ENCODE data around the gene HTR2C.
"Not testable (repeated sequence)": the region's sequence is repeated elsewhere in the genome, so short reads cannot be mapped to it uniquely, and the experiment has no call there.

Gene HTR2C

GRCh38 chrX:114797494-114797893 lies 213.6 kb downstream of the HTR2C start:
- no peaks in the 10 kb centered on the region for H3K36me3 ChIP-seq (replicated peaks)
- no peak overlapping the region for H3K4me3 ChIP-seq
- in situ Hi-C loops (cut with MboI; ENCODE audit: low sequenced_read_pairs): no loop called here
- no peaks in the 10 kb centered on the region for H3K27me3 ChIP-seq (ENCODE audit: low read depth)
- H3K4me1 ChIP-seq: no peaks in the 10 kb centered on the region
- DNase-seq (ENCODE audit: low spot score in 2 of 2): no peak
- H3K9me3 ChIP-seq: no peaks in the 10 kb centered on the region

- Histone ChIP-seq H3K4me3 (no peak overlapping the region), H3K4me1 (no peaks in the 10 kb centered on the region), H3K9me3 (no peaks in the 10 kb centered on the region), H3K27me3 (ENCODE audit: low read depth) (no peaks in the 10 kb centered on the region), H3K36me3 (replicated peaks) (no peaks in the 10 kb centered on the region)
- in situ Hi-C loops (cut with MboI; ENCODE audit: low sequenced_read_pairs): no loop called here
- DNase-seq (ENCODE audit: low spot score in 2 of 2): no peak
These were observed 215.0 kb downstream of the HTR2C start for GRCh38 chrX:114798907-114799306.

- Histone ChIP-seq H3K27me3 (ENCODE audit: low read depth) (no peaks in the 10 kb centered on the region), H3K9me3 (no peaks in the 10 kb centered on the region), H3K36me3 (replicated peaks) (no peaks in the 10 kb centered on the region), H3K4me1 (no peaks in the 10 kb centered on the region), H3K4me3 (no peak overlapping the region)
- no peak for DNase-seq (ENCODE audit: low spot score in 2 of 2)
- in situ Hi-C loops (cut with MboI; ENCODE audit: low sequenced_read_pairs): no loop called here
These were observed 216.8 kb downstream of the HTR2C start for GRCh38 chrX:114800719-114801118.

- in situ Hi-C loops (cut with MboI; ENCODE audit: low sequenced_read_pairs): no loop called here
- Histone ChIP-seq H3K4me1 (no peaks in the 10 kb centered on the region), H3K27me3 (ENCODE audit: low read depth) (no peaks in the 10 kb centered on the region), H3K9me3 (no peaks in the 10 kb centered on the region), H3K4me3 (no peak overlapping the region), H3K36me3 (replicated peaks) (no peaks in the 10 kb centered on the region)
- no peak for DNase-seq (ENCODE audit: low spot score in 2 of 2)
These were observed 235.6 kb downstream of the HTR2C start for GRCh38 chrX:114819509-114819908.

GRCh38 chrX:114841051-114841450 lies 257.2 kb downstream of the HTR2C start:
- no peaks in the 10 kb centered on the region for H3K36me3 ChIP-seq (replicated peaks)
- H3K4me3 ChIP-seq: no peak overlapping the region
- no peaks in the 10 kb centered on the region for H3K9me3 ChIP-seq
- no peaks in the 10 kb centered on the region for H3K27me3 ChIP-seq (ENCODE audit: low read depth)
- no peaks in the 10 kb centered on the region for H3K4me1 ChIP-seq
- in situ Hi-C loops (cut with MboI; ENCODE audit: low sequenced_read_pairs): no loop called here
- DNase-seq (ENCODE audit: low spot score in 2 of 2): no peak

- Histone ChIP-seq H3K4me1 (no peaks in the 10 kb centered on the region), H3K36me3 (replicated peaks) (no peaks in the 10 kb centered on the region), H3K4me3 (no peak overlapping the region), H3K27me3 (ENCODE audit: low read depth) (no peaks in the 10 kb centered on the region), H3K9me3 (no peaks in the 10 kb centered on the region)
- DNase-seq (ENCODE audit: low spot score in 2 of 2): no peak
- in situ Hi-C loops (cut with MboI; ENCODE audit: low sequenced_read_pairs): no loop called here
These were observed 258.3 kb downstream of the HTR2C start for GRCh38 chrX:114842181-114842580.

GRCh38 chrX:114889481-114889880 lies 305.6 kb downstream of the HTR2C start:
- Histone ChIP-seq H3K9me3 (no peaks in the 10 kb centered on the region), H3K4me1 (no peaks in the 10 kb centered on the region), H3K27me3 (ENCODE audit: low read depth) (no peaks in the 10 kb centered on the region), H3K4me3 (no peak overlapping the region), H3K36me3 (replicated peaks) (no peaks in the 10 kb centered on the region)
- no peak for DNase-seq (ENCODE audit: low spot score in 2 of 2)
- in situ Hi-C loops (cut with MboI; ENCODE audit: low sequenced_read_pairs): no loop called here

GRCh38 chrX:114903618-114904017 lies 319.7 kb downstream of the HTR2C start:
- H3K4me1 ChIP-seq: peaks cover 17% of the 10 kb centered on the region
- H3K9me3 ChIP-seq: no peaks in the 10 kb centered on the region; the same call in 1 of the 2 replicates
- no peaks in the 10 kb centered on the region for H3K27me3 ChIP-seq (ENCODE audit: low read depth)
- no peaks in the 10 kb centered on the region; the same call in 1 of the 2 replicates for H3K36me3 ChIP-seq (replicated peaks)
- no peak for DNase-seq (ENCODE audit: low spot score in 2 of 2)
- in situ Hi-C loops (cut with MboI; ENCODE audit: low sequenced_read_pairs): no loop called here
- no peak overlapping the region for H3K4me3 ChIP-seq

GRCh38 chrX:114905251-114905650 lies 321.4 kb downstream of the HTR2C start:
- no peak for DNase-seq (ENCODE audit: low spot score in 2 of 2)
- Histone ChIP-seq H3K9me3 (no peaks in the 10 kb centered on the region; the same call in 1 of the 2 replicates), H3K27me3 (ENCODE audit: low read depth) (no peaks in the 10 kb centered on the region), H3K4me1 (peaks cover 17% of the 10 kb centered on the region), H3K4me3 (no peak overlapping the region), H3K36me3 (replicated peaks) (no peaks in the 10 kb centered on the region; the same call in 1 of the 2 replicates)
- in situ Hi-C loops (cut with MboI; ENCODE audit: low sequenced_read_pairs): no loop called here

- Histone ChIP-seq H3K27me3 (ENCODE audit: low read depth) (no peaks in the 10 kb centered on the region), H3K36me3 (replicated peaks) (no peaks in the 10 kb centered on the region; the same call in 1 of the 2 replicates), H3K4me3 (no peak overlapping the region), H3K9me3 (no peaks in the 10 kb centered on the region; the same call in 1 of the 2 replicates), H3K4me1 (peaks cover 17% of the 10 kb centered on the region)
- DNase-seq (ENCODE audit: low spot score in 2 of 2): peak; percentile 87 to 98
- in situ Hi-C loops (cut with MboI; ENCODE audit: low sequenced_read_pairs): no loop called here
These were observed 323.2 kb downstream of the HTR2C start for GRCh38 chrX:114906984-114907510.

- no peak for DNase-seq (ENCODE audit: low spot score in 2 of 2)
- Histone ChIP-seq H3K36me3 (replicated peaks) (no peaks in the 10 kb centered on the region), H3K9me3 (no peaks in the 10 kb centered on the region), H3K27me3 (ENCODE audit: low read depth) (no peaks in the 10 kb centered on the region), H3K4me1 (peaks cover 5% of the 10 kb centered on the region), H3K4me3 (no peak overlapping the region)
- in situ Hi-C loops (cut with MboI; ENCODE audit: low sequenced_read_pairs): no loop called here
These were observed 340.5 kb downstream of the HTR2C start for GRCh38 chrX:114924423-114924822.

GRCh38 chrX:114924856-114925255 lies 341.0 kb downstream of the HTR2C start:
- no peak for DNase-seq (ENCODE audit: low spot score in 2 of 2)
- no peaks in the 10 kb centered on the region for H3K36me3 ChIP-seq (replicated peaks)
- in situ Hi-C loops (cut with MboI; ENCODE audit: low sequenced_read_pairs): no loop called here
- no peaks in the 10 kb centered on the region for H3K27me3 ChIP-seq (ENCODE audit: low read depth)
- H3K9me3 ChIP-seq: no peaks in the 10 kb centered on the region
- H3K4me3 ChIP-seq: no peak overlapping the region
- peaks cover 5% of the 10 kb centered on the region for H3K4me1 ChIP-seq

- peaks cover 10% of the 10 kb centered on the region; the same call in 1 of the 2 replicates for H3K9me3 ChIP-seq
- no peak for DNase-seq (ENCODE audit: low spot score in 2 of 2)
- in situ Hi-C loops (cut with MboI; ENCODE audit: low sequenced_read_pairs): no loop called here
These were observed 346.3 kb downstream of the HTR2C start for GRCh38 chrX:114930227-114930626.

GRCh38 chrX:114932550-114932949 lies 348.7 kb downstream of the HTR2C start:
- Histone ChIP-seq H3K9me3 (peaks cover 10% of the 10 kb centered on the region; the same call in 1 of the 2 replicates), H3K27me3 (ENCODE audit: low read depth) (no peaks in the 10 kb centered on the region), H3K4me1 (no peaks in the 10 kb centered on the region), H3K4me3 (no peak overlapping the region), H3K36me3 (replicated peaks) (no peaks in the 10 kb centered on the region)
- in situ Hi-C loops (cut with MboI; ENCODE audit: low sequenced_read_pairs): no loop called here
- no peak for DNase-seq (ENCODE audit: low spot score in 2 of 2)

More at GRCh38 chrX:114930227-114930626, 346.3 kb downstream of the HTR2C start:
- H3K36me3 ChIP-seq (replicated peaks): no peaks in the 10 kb centered on the region
- H3K27me3 ChIP-seq (ENCODE audit: low read depth): no peaks in the 10 kb centered on the region
- no peak overlapping the region for H3K4me3 ChIP-seq
- H3K4me1 ChIP-seq: peaks cover 5% of the 10 kb centered on the region

GRCh38 chrX:114933291-114933690 lies 349.4 kb downstream of the HTR2C start:
- DNase-seq (ENCODE audit: low spot score in 2 of 2); in situ Hi-C loops (cut with MboI; ENCODE audit: low sequenced_read_pairs); H3K27me3 ChIP-seq (ENCODE audit: low read depth); H3K9me3 ChIP-seq; H3K36me3 ChIP-seq (replicated peaks); H3K4me1 ChIP-seq; H3K4me3 ChIP-seq: not testable (repeated sequence)
